HG03521 (cell line): ENCODE measurements around the gene RASSF1.

Experiments used
- ATAC-seq: cut with Tn5 transposase; IDR thresholded peaks from one replicate; pipeline ENCODE4 v1.9.1; 2021; ENCODE audit warnings: mild to moderate bottlenecking, moderate library complexity; ENCODE audit not compliant: unreplicated experiment

RASSF1 gene

GRCh38 chr3:50369012-50369670, 28.5 kb upstream of the RASSF1 start:
- no peak for ATAC-seq

- ATAC-seq: no peak
These were observed 25.2 kb upstream of the RASSF1 start for GRCh38 chr3:50365842-50366220.

DNA sequence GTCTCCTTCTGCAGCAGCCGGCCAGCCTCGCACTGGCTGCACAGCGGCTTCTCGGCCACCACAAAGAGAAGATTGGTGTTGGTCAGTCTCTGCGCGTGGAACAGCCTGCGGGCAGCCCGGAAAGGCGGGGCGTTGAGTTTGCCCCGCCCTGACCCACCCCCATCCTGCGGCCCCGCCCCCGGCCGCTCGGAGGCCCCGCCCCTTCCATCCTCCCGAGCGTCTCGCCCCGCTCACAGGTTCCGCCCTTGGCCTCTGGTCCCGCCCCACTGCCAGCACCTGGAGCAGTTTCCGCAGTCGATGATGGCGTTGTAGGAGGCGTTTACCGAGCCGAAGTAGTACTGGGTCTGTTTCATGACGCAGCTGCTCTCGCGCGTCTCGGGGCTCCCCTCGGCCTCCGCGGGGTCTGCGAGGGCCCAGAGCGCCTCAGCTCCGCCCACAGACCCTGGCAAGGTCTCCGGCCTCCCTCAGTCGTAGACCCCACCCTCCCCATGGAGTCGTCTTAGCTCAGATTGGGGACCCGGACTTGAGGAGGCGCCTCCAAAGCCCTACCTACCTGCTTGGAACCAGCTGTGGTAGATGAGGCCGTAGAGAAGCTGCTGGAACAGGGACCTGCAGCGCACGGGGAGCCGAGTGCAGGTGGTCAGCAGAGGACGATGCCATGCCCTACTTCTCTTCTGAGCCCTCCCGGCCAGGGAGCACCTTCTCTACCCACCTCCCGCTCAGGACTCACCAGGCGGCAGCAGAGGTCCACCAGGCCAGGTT, 24.6 kb upstream of the RASSF1 start:
- peak; percentile 94 for ATAC-seq

GRCh38 chr3:50364573-50365079, 24.0 kb upstream of the RASSF1 start:
- no peak for ATAC-seq

- ATAC-seq: no peak
These were observed 19.1 kb upstream of the RASSF1 start for GRCh38 chr3:50359760-50360110.

- peak; percentile 98 for ATAC-seq
These were observed 18.5 kb upstream of the RASSF1 start, which contains the start of gene TMEM115 for GRCh38 chr3:50358911-50359759. TMEM115 (minus strand) TSS chr3:50359521; CDS start chr3:50359063, 458 bp downstream.

- no peak for ATAC-seq
These were observed 17.8 kb upstream of the RASSF1 start for GRCh38 chr3:50358355-50358910.

- no peak for ATAC-seq
These were observed 16.8 kb upstream of the RASSF1 start for GRCh38 chr3:50357481-50357880.

- ATAC-seq: no peak
These were observed 15.9 kb upstream of the RASSF1 start for GRCh38 chr3:50356553-50356952.

DNA sequence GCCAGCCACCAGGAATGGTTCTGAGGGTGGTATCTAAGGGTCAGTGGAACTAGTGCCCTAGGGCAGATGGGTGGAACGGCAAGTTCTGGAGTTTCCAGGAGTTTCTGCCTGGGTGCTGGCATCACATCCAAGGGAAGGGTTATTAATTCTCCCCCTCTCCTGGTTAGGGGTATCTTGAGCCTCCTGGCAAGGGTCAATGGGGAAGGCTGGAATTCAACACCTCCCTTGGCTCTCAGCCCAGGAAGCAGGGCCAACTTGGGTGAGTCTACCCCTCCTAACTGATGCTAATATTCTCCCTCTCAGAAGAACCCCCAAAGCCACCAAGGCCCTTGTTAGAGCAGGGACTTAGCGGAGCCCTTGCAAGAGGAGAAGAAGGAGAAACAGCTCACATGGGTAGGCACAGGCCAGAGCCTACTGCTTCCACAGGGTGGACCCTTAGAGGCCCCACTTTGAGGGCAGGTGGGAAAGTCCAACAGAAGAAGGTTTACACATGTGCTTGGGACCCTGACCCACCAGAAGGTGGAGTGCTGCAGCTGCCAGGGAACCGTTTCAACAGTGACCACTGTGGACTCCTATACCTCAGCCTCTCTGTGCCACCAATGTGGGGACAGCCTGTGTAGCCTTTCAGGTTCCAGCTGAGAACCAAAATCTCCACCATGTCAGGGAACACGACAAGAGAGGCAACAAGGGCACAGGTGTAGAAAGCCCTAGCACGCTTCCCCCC, 15.4 kb upstream of the RASSF1 start:
- ATAC-seq: no peak

DNA sequence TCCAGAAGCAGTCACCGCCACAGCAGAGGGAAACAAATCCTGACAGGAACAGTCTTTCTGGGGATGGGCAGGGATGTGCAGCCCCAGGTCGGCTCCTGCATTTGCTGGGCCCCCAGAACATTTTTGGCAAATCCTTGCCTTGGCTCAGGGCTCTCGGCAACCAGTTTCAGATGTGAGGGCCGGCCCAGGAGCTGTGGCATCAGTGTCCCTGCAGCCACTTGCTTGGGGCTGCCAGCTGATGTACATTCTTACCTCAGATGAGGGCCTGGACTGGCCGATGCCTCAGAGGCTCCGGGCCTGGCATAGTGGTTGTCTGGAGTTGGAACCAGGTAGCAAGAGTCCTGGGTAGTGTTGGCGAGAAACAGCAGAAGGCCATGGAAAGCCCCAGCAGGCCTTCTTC, 14.2 kb upstream of the RASSF1 start:
- no peak for ATAC-seq

- no peak for ATAC-seq
These were observed 13.6 kb upstream of the RASSF1 start for GRCh38 chr3:50354186-50354764.

- no peak for ATAC-seq
These were observed 12.8 kb upstream of the RASSF1 start for GRCh38 chr3:50353245-50354004.

DNA sequence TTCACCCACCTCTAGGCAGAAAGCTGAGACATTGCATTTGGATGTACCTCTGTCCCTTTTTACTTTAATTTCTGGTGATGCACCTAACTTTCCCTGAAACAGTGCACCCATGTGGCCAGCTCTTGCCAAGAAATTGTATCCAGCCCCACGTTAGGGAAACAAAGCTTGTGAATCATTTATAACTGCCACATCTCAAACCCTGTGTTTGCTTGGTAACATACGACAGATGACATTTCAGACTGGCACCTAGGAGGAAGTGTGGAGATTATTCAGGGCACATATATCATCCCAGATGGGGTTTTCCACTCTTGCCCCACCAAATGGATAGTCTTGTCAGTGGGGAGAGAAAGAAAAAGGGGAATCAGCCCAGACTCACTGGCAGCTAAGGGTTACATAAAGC, 12.1 kb upstream of the RASSF1 start:
- ATAC-seq: no peak

GRCh38 chr3:50351323-50351697, 10.7 kb upstream of the RASSF1 start:
- ATAC-seq: no peak

GRCh38 chr3:50350527-50351322, 10.1 kb upstream of the RASSF1 start, which contains the start of the genes CYB561D2 and NPRL2:
CYB561D2 (plus strand) TSS chr3:50350862; CDS start chr3:50351434, 572 bp downstream.
NPRL2 (minus strand) TSS chr3:50350775; CDS start chr3:50350652, 123 bp downstream.
- peak; percentile 80 for ATAC-seq

DNA sequence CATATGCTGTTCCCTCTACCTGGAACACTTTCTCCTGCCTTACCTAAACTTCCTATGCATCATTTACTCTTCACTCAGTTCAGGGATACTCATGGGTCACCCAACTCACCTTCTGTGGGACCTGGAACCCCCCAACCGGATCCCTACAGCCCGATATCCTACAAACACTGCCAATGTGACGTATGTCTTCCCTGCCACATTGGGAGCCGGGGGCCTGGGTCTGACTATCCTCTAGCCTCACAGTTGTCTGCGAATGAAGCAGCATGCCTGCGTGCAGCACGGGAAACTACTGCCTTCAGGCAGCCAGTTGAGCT, 9.5 kb upstream of the RASSF1 start:
- no peak for ATAC-seq

DNA sequence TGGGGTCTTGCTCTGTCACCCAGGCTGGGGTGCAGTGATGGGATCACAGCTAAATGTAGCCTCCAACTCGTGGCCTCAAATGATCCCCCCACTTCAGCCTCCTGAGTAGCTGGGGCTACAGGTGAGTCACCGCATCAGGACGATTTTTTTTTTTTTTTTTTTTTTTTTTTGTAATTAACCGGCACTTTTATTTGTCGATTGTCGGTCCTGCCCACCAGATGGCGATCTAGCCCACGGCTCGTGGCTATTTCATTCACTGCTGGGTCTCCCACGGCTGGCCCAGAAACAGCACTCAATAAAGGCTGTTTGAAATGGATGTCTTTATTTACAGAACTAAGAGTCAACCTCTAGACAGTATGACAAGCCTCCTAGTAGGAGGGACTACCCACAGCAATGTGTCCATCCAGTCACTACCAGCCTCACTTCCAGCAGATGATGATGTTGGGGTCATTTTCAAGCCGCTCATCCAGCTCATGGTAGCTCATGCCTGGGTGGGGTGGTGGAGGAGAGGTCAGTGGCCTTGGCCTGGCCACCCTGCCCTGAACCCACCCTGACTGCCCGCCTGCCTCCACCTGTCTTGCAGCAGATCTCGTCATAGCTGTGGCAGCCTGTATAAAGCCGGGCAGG, 6.7 kb upstream of the RASSF1 start:
- no peak for ATAC-seq
